GM19467 (cell line): Measurements from ENCODE around the gene PCDHGB5.

ENCODE experiments used
- ATAC-seq: cut with Tn5 transposase; IDR thresholded peaks from one replicate; pipeline ENCODE4 v1.9.1; 2021; ENCODE audit warnings: mild to moderate bottlenecking, moderate library complexity; ENCODE audit not compliant: unreplicated experiment

The PCDHGB5 gene

DNA sequence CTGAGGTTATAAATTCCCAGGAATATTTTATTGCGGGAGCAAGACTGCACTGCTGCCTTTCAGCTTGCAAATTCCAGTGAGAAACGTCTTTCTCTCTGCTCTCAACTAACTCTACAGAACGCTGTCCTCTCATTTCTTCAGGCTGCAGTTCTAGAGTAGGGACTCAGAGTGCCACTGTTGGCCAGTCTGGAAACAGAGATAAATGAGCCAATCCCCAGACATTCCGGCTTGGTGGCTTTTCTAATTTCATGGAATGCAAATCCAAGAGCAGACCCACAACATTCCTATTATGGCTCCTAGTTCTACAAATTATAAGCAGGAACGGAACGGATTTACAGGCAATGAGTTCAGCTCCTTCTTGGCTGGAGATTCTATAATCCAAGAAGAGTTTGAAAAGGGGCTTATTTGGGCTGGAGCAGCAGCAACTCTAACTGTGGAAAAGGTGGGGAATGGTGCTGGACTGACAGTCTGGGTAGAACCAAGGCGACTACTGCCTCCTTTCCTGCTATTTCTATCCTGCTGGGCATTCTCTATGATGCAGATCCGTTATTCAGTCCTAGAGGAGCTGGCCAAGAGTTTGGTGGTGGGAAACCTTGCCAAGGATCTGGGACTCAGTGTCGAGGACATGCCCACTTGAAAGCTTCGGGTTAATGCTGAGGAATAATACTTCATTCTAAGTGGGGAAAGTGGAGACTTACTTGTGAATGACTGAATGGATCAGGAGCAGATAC, 41.8 kb downstream of the PCDHGB5 start:
- no peak for ATAC-seq

DNA sequence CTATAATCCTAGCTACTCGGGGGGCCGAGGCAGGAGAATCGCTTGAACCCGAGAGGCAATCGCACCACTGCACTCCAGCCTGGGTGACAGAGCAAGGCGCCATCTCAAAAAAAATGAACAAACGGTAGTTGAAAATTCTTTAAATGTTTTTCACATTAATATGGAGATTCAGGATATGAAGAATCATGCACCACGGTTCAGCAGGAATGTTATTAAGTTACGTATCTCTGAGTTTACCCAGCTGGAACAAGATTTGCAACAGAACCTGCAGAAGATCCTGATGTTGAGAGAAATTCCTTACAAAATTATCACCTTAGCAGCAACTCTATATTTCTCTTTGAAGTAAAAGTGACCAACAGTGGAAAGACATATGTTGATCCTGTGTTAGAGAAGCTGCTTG, 42.6 kb downstream of the PCDHGB5 start:
- ATAC-seq, result no peak

DNA sequence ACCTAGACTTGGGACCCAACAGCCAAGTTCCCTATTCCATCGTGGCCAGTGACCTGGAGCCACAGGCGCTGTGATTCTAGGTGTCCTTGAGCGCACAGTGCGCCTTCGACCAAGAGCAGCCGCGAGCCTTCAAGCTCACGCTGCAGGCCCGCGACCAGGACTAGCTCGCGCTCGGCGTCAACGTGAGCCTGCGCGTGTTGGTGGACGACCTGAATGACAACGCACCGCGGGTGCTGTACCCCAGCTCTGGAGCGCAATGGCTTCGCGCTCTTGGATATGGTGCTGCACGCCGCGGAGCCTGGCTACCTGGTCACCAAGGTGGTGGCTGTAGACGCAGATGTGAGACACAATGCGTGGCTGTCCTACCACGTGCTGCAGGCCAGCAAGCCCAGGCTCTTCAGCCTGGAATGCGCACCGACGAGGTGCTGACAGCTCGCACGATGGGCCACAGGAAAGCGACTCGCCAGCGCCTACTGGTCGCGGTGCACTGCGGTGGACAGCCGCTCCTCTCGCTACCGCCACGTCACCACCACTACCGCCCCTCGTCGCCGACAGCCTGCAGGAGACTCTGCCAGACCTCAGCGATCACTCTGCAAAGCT, 43.9 kb downstream of the PCDHGB5 start:
- ATAC-seq, result no peak
